OCI-LY7 (cell line): ENCODE data around the gene SNAP25.

Source experiments
- EZH2phosphoT487 ChIP-seq: fragments of 200-600 bp; sonication (generic); IDR thresholded peaks from 2 replicates; pipeline ENCODE4 v1.6.1; 2018; ENCODE audit warnings: low read depth, borderline replicate concordance, mild to moderate bottlenecking, mixed run types, antibody characterized with exemption, low read length, moderate library complexity, mixed read lengths
- TF ChIP-seq, protein P1 (sequence below): fragments of 200-600 bp; sonication (generic); conservative IDR thresholded peaks from 2 replicates; pipeline ENCODE4 v1.5.1; 2014; ENCODE audit warnings: mild to moderate bottlenecking, antibody characterized with exemption, low read length, moderate library complexity, mixed read lengths

DNA sequence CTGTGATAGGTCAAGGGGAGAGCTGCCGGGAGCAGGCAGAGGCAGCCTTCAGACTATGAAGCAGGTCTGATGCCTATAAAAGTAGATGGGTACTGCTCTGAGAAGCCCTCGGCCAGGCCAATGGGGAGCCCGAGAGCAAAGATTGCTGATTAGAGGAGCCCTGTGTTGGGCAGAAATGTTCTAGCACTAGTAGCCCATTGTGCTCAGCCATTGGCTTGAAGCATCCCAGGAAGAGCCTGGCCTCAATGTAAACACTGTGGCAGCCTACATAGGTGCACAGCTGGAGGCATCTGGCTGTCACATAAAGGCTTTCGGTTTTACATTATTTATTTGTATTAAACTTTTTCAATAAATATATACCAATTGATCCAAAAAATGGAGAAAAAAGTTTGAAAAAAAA, 67.7 kb downstream of the SNAP25 start:
- TF ChIP-seq, protein P1, sequence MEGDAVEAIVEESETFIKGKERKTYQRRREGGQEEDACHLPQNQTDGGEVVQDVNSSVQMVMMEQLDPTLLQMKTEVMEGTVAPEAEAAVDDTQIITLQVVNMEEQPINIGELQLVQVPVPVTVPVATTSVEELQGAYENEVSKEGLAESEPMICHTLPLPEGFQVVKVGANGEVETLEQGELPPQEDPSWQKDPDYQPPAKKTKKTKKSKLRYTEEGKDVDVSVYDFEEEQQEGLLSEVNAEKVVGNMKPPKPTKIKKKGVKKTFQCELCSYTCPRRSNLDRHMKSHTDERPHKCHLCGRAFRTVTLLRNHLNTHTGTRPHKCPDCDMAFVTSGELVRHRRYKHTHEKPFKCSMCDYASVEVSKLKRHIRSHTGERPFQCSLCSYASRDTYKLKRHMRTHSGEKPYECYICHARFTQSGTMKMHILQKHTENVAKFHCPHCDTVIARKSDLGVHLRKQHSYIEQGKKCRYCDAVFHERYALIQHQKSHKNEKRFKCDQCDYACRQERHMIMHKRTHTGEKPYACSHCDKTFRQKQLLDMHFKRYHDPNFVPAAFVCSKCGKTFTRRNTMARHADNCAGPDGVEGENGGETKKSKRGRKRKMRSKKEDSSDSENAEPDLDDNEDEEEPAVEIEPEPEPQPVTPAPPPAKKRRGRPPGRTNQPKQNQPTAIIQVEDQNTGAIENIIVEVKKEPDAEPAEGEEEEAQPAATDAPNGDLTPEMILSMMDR, result no peak
- no peak for TF ChIP-seq EZH2phosphoT487
